Colon (tissue), 2 donors: ENCODE data around the gene ABCA9.
A peak's percentile ranks its signal among the peaks of the same experiment; 100 is the strongest.
"Not testable (repeated sequence)": the region's sequence is repeated elsewhere in the genome, so short reads cannot be mapped to it uniquely, and the experiment has no call there.

Source experiments
- FAIRE-seq: peaks from 2 replicates; lab custom pipeline; 2012; peaks lifted over from hg19 to GRCh38; lab: Jason Lieb, UNC
- donor health status: control.
- donor health status: control.

ABCA9 gene

DNA sequence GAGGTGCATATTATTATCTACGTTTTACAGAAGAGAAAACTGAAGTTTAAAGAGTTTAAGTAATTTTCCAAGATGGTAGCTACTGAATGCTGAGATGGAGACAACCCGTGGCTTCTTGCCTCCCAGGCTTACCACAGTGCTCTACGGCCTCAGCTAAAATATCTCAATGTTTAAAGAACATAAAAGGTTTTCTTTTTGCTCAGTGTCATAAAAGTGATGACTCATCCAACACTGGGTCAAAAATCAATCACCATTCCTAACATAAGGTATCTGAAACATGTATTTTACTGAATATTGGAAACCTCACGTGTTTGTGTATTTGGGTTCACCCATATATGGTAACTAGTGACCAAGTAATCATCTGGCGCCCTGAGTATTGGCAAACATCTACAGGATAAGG lies 18.4 kb downstream of the ABCA9 start:
- FAIRE-seq, result no peak

DNA sequence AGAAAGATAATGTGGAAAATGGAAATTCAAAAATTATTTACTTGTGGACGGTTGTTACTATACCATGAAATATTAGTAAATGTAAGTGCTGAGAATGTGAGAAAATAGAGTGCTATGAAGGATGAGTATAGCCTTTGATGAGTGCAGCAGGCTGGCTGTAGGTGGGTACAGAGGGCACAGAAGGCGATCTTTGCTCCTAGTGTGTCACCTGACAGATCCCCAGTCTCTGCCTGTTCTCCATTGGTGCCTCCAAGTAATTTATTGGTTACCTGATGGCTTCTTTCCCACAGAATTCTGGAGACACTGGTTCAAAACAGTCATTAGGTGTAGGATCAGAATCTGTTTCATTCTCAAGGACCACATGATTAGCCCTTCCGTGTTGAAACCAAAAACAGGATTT lies 28.9 kb downstream of the ABCA9 start:
- no peak for FAIRE-seq

DNA sequence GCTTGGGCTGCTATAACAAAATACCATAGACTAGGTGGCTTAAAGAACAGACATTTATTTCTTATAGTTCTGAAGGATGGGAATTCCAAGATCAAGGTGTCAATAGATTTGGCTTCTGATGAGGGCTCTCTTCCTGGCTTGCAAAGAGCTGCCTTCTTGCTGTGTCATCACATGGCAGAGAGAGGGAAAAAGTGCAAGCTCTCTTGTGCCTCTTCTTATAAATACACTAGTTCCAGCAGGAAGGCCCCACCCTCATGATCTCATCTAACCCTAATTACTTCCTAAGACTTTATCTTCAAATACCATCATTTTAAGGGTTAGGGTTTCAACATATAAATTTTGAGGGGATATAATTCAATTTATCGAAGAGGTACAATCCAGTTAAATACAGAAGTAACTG lies 30.6 kb downstream of the ABCA9 start:
- FAIRE-seq, result no peak

DNA sequence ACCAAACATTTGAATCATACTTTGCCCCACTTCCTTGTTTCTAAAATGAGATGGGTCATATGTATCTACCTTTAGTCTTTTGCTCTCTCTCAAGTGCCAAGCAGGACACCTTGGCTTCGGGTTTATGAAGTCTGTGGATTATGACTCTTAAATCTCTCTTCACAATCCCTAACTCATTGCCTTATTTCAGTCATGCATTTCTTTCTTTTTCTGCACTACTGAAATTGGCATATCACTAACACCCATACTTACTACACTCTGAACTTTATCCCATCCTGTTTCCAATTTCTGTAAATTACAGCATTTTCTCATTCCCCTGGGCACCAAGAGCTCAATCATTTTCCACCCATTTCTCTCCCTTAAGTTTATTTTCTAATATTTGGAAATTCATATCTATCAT lies 42.0 kb downstream of the ABCA9 start:
- FAIRE-seq, result no peak

DNA sequence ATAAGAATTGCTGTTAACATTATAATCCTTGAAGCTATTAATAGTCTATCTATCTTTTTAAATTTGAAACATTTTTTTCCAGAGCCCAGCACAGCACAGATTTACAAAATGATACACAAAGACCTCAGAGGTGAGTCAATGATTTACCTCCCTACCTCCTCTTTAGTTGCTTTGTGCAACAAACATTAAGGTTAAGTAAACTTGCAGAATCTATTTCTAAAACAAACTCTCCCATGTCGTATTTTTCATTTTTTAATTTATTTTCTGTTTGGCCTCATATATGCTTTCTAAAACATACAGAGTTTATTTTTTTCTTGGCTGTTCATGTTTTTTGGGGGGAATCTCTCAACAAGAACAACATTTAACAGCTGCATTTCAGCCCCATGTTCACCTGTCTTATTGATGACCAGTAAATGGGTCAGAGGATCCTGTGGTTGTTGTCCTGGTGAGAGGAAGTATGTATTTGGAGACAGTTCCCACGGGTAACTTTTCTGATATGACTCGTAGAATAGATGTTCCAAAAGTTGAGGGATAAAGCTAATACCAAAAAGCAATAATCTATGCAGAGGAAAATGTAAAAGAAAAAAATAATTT lies 42.6 kb downstream of the ABCA9 start:
- FAIRE-seq, result no peak

DNA sequence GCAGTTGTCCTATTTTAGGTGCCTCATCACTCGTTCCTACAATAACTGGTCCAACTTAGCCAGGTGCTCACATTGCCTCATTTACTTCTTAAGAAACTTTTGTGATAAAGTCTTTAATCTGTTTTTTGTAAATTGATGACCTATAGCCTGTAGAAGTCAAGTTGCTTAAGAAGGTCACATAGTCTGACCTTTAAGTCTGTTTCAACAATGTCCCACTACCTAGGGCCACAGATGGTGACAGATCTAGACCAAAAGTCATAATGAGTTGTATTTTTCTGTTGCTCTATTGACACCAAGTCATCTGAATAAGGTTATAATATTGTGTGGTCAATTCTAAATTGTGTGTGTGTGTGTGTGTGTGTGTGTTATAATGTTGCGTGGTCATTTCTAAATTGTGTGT lies 45.1 kb downstream of the ABCA9 start:
- no peak for FAIRE-seq

DNA sequence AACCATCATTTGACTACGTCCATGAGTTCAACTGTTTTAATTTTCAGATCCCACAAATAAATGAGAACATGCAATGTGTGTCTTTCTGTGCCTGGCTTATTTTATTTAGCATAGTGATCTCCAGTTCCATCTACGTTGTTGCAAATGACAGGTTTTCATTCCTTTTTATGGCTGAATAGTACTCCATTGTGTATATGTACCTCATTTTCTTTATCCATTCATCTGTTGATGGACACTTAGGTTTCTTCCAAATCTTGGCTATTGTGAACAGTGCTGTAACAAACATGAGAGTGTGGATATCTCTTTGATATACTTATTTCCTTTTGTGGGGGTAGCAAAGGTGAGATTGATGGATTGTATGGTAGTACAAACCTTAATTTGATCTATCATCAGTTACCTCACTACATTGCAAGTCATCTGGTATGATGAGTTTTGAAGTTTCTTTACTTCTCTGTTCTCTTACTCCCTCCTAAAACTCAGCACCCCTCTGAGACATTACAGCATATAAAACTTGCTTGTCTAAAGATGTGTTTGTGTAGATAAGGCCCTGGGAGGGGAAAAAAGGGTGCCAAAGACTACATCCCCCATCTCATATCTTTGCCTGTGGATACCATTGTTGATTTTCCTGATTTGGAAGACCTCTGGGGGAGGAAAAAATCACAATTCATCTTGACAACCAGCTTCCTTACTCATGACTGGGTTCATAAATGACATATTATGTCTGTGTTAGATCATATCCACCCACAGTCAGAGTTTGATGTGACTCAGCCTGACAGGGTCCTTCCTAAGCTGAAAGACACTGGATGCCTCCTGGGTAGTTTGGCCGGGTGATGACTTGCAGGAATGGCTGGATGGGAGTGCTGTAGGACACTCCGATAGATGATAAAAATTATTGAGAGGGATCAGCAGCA lies 47.6 kb downstream of the ABCA9 start:
- FAIRE-seq, result no peak

DNA sequence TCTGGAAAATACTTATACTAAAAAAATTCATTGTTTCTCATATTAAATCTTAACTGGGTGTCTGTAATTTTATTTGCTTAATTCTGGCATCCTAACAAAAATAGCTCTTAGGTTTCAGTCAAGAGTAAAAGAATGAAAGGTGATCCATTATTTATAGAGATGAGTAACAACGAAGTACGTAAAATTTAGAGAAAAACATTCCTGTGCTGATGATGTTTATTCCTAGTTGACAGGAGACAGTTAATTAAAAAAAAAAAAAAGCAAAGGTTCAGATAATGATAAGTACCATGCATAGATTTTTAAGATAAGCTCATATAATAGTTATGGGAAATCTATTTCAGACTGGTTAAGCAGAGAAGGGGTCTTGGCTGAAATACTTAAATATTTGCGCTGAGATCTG lies 50.8 kb downstream of the ABCA9 start:
- FAIRE-seq, result no peak

DNA sequence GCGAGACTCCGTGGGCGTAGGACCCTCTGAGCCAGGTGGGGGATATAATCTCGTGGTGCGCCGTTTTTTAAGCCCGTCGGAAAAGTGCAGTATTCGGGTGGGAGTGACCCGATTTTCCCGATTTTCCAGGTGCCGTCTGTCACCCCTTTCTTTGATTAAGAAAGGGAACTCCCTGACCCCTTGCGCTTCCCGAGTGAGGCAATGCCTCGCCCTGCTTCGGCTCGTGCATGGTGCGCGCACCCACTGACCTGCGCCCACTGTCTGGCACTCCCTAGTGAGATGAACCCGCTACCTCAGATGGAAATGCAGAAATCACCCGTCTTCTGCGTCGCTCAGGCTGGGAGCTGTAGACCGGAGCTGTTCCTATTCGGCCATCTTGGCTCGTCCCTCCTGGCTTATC lies 56.0 kb downstream of the ABCA9 start:
- not testable (repeated sequence) for FAIRE-seq

DNA sequence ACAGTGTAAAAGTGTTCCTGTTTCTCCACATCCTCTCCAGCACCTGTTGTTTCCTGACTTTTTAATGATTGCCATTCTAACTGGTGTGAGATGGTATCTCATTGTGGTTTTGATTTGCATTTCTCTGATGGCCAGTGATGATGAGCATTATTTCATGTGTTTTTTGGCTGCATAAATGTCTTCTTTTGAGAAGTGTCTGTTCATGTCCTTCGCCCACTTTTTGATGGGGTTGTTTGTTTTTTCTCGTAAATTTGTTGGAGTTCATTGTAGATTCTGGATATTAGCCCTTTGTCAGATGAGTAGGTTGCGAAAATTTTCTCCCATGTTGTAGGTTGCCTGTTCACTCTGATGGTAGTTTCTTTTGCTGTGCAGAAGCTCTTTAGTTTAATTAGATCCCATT lies 61.0 kb downstream of the ABCA9 start:
- not testable (repeated sequence) for FAIRE-seq

DNA sequence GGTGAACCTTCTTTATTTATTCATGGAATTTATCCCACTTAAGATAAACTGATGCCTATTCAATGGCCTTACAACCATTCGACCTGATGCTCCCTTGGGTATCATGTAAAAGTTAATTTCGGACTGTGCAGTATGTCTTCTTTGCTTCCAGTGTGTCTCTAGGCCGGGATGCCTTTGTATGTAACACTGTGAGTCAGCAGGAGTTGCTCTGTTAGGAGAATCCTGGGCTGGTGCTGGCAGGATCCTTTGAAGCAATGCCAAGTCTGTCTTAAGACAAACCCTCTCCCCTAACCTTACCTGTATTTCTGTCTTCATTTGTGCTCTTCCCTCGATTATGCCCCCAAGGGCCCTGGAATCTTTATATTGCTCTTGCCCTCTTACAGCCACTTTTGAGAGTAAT lies 67.6 kb downstream of the ABCA9 start:
- FAIRE-seq, result no peak

DNA sequence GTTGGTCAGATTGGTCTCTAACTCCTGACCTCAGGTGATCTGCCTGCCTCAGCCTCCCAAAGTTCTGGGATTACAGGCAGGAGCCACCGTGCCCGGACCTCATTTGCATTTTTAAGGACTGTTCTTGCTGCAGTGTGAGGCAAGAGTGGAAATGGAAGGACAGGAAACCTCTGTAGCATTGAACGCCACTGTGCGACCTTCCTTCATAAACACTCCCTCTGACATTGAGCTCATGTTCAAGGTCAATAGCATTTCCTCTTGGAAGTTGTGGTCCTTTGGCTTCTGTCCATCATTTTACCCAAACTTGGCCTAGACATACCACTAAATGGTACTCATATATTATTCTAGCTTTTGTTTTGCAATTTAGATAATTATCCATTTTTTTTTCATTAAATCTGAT lies 72.8 kb downstream of the ABCA9 start:
- no peak for FAIRE-seq

DNA sequence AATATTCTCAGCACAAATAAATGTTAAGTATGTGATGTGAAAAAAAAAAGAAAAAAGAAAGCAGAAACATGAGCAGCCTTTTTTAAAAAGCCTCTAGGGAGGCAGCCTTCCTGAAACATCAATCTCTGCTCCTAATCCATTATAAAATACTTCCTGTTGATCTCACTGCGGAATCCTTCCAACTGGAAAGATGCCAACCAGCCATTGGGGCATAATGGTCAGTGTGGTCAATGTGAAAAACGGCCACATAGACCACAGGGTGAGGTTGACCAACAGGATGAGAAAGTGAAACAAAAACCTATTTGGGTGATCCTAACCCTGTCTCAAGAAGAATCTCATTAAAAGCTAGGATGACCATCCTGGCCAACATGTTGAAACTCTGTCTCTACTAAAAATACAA lies 79.4 kb downstream of the ABCA9 start:
- no peak for FAIRE-seq

DNA sequence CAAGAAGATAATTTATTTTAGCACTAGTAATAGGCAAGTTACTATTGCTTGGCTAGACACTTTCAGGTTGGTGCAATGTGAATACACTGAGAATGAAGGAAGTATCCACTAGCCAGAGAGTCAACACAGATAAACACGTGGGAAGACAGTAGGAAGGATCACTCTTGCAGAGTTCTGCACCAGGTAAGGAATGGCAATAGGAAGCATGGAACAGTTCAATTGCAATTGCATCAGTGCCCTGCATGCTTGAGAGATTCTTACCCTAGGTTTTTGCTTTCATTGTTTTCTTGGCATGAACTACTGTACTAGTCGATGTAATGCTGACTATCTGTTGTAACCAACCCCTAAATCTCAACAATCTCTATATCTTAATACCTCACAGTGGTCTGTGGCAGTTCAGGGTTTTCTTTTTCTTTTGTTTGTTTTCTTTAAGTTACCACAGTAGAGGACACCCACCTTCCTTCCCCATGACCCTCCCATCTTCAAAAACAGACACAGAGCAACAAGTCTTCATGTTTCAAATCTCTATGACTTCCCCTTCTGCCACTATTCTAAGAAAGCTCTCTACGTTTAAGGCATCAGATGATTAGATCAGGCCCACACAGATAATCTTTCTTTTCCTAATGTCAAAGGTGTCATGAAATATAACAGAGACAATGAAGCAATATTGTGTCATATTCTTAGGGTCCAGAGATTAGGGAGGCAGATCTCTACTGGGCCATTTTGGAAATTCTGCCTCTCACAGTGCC lies 87.5 kb downstream of the ABCA9 start:
- FAIRE-seq, result no peak

DNA sequence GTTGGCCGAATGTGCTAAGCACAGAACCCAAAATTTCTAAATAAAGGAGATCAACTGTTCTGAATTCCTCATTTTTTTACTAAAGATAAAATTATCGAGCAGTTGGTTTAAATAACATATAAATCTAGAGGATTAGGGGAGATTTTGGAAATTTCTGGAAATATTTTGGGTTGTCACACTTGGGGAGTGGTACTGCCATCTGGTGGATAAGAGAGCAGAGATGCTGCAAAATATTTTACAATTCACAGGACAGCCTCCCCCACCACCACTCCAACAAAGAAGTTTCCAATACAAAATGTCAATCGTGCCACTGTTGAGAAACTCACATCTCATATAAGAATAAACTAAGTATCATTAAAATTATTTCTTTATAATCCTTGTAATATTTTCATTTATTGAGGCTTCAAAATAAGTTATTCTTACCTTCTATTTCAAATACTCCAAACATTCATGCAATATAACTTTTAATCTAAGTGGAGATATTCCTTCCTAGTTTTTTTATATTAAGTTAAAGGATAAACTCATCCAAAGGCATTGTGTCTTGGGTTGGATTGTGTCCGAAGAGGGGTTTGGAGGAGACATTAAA lies 88.5 kb downstream of the ABCA9 start:
- peak; percentile 10 for FAIRE-seq

DNA sequence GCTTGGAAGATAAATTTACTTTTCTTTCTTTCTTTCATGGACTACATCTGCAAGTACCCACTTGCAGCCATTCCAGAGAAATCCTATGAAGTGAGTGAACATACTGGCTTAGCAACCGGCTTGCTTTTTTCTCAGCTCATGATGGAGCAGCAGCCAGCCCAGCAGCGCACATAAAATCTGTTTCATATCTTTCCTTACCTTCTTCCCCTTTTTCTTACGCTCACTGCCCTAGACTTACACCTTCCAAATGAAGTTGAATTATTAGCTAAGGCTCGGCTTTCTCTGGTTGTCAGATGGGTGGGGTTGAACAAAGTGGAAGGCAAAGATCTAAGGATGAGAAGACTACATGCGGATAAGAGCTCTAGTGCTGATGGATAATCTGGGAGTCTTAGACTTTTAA lies 91.6 kb downstream of the ABCA9 start:
- FAIRE-seq, result no peak

DNA sequence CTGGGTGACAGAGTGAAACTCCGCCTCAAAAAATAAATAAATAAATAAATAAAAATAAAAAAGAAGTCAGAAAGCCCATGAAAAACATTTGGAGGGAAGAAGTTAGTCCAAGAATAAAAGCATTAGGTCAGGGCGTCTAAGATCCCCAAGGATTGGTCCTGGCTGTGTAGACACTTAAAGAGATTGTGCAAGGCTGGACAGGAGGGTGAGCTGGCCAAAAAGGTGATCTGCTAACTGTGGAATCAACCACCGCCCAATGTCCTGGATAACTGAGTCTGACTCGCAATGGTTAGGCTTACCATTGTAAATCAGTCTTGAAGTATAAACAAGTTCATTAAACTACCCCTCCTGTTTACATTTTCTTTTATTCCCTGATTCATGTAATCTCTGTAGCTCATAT lies 96.8 kb downstream of the ABCA9 start:
- no peak for FAIRE-seq

DNA sequence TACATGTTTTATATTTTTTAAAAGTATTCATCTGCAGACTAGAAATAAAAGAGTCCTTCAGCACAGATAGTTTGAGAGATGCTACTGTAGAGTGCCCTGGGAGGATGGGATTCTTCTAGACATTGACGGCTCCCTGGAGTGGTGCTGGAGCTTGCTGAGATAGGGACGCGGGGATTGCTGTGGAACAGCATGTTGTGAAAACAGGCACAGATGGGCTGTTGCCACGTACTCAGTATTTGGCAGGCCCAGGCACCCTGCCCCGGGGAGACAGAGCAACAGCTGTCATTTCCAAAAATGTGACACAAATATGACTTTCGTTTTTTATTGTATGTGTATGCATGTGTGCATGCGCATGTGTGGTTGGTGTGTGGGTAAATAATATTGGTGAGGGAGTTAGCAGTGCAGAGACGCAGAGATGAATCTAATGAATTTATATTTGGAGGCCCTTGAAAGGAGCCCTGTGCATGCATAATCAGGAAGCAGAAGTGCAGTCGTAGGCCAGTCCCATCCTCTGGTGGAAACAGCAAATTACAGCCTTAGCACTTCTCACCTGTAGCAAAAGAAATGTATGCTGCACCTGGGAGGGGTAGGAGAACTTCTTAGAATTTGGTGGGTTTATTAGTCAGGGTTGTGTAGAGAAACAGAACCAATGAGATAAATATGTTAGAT lies 99.4 kb downstream of the ABCA9 start:
- FAIRE-seq, result no peak

DNA sequence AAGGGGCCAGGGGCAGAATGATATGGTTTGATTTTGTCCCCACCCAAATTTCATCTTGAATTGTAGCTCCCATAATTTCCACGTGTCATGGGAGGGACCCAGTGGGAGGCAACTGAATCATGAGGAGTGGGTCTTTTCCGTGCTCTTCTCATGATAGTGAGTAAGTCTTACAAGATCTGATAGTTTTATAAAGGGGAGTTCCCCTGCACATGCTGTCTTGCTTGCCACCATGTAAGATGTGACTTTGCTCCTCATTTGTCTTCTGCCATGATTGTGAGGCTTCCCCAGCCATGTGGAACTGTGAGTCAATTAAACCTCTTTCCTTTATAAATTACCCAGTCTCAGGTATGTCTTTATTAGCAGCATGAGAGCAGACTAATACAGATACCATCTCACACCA lies 101.6 kb downstream of the ABCA9 start:
- FAIRE-seq, result not testable (repeated sequence)

DNA sequence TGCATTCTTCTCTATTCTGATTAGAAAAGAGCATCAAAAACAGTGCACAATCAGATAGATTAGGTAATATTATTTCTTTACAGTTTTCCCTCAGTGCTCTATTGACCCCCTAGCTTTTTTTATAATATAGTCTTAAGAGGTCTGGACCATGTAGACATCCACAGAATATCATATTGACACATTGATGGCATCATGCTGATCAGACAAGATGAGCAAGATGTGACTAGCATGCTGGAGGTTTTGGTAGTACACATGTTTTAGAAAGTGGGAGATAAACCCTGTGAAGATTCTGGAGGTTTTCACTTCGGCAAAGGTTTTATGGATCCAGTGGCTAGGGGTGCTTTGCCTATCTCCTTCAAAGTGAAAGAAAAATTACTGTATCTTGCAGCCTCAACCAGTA lies 102.8 kb downstream of the ABCA9 start:
- FAIRE-seq, result no peak

DNA sequence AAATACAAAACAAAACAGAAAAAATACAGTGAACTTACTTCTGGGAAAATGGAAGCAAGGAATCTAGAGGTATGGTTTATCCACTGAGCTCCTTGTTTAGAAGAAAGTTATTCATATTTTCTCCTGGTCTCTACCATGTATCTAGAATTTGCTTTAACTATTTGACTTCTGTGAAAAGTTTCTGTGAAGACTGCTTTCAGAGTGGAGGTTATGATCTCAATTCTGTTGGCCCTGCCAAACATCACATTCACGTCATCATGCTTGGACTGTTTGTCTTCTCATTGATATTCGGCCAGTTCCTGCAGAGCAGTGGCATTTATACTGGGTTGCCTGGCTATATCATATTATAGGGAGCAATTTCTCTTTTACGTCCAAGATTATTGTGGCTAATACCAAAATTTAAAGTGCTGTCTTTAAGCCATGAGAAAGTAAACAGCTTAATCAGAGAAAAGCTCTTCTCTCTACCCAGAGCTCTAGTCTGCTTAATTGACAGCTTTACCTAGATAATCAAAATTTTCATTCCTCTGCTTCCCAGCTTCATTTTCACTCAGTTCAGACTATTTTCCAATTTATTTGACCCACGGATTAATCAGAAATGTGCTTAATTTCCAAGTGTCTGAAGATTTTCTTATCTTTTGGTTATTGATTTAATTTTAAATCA lies 105.4 kb downstream of the ABCA9 start, which contains the start of gene ABCA8:
Gene ABCA8 (minus strand): TSS at position 212 of the 661 bp plus-strand sequence. CDS start 13,358 bp downstream, outside the sequence.
- FAIRE-seq, result no peak
